IPS DF 4.7 (cell line): Measurements from ENCODE around the gene SLC1A2.

Experiments
- DNase-seq: peaks from one replicate; pipeline ENCODE4 v3.0.0-alpha.2; 2013; ENCODE audit warnings: low spot score; ENCODE audit errors: extremely low read depth

Gene SLC1A2

GRCh38 chr11:35276396-35277145 is 142.8 kb downstream of the SLC1A2 start:
- no peak for DNase-seq

GRCh38 chr11:35275786-35276170 is 143.6 kb downstream of the SLC1A2 start:
- no peak for DNase-seq

- no peak for DNase-seq
Observed at GRCh38 chr11:35274909-35275785, 144.2 kb downstream of the SLC1A2 start.

- DNase-seq: no peak
Observed at GRCh38 chr11:35272391-35272902, 146.9 kb downstream of the SLC1A2 start.

GRCh38 chr11:35271031-35271430 is 148.3 kb downstream of the SLC1A2 start:
- no peak for DNase-seq

GRCh38 chr11:35270342-35270741 is 149.0 kb downstream of the SLC1A2 start:
- DNase-seq: no peak

GRCh38 chr11:35267504-35267903 is 151.9 kb downstream of the SLC1A2 start:
- DNase-seq: no peak

- DNase-seq: no peak
Observed at GRCh38 chr11:35265755-35266454, 153.5 kb downstream of the SLC1A2 start.

- DNase-seq: no peak
Observed at GRCh38 chr11:35262735-35263134, 156.6 kb downstream of the SLC1A2 start.

- no peak for DNase-seq
Observed at GRCh38 chr11:35262056-35262455, 157.3 kb downstream of the SLC1A2 start.

- DNase-seq: no peak
Observed at GRCh38 chr11:35261197-35261596, 158.2 kb downstream of the SLC1A2 start.

GRCh38 chr11:35260342-35260985 is 158.9 kb downstream of the SLC1A2 start:
- DNase-seq: no peak

GRCh38 chr11:35259529-35259928 is 159.8 kb downstream of the SLC1A2 start:
- no peak for DNase-seq

- DNase-seq: no peak
Observed at GRCh38 chr11:35257281-35257680, 162.1 kb downstream of the SLC1A2 start.

GRCh38 chr11:35256296-35256695 is 163.1 kb downstream of the SLC1A2 start:
- no peak for DNase-seq

GRCh38 chr11:35255514-35255913 is 163.8 kb downstream of the SLC1A2 start:
- DNase-seq: no peak

GRCh38 chr11:35253237-35253636 is 166.1 kb downstream of the SLC1A2 start:
- DNase-seq: no peak

- no peak for DNase-seq
Observed at GRCh38 chr11:35250621-35251020, 168.7 kb downstream of the SLC1A2 start.

GRCh38 chr11:35250192-35250591 is 169.2 kb downstream of the SLC1A2 start:
- no peak for DNase-seq

GRCh38 chr11:35248558-35249323 is 170.6 kb downstream of the SLC1A2 start:
- DNase-seq: no peak
